Mammary epithelial cell (primary cell): ENCODE data around the gene SENP1.

Experiments used
- CTCF ChIP-seq, 2 donors: IDR thresholded peaks in 1 of 2; conservative IDR thresholded peaks in 1 of 2; 2 replicates each; pipeline ENCODE4 v1.5.1; 2011 to 2012; ENCODE audit warnings: inconsistent platforms in 2 of 2, low read length in 2 of 2, mild to moderate bottlenecking in 2 of 2, control low read depth in 1 of 2, low read depth in 1 of 2; ENCODE audit not compliant: insufficient read depth in 1 of 2; ENCODE audit errors: extremely low read depth in 1 of 2
- EZH2 ChIP-seq: IDR thresholded peaks from 2 replicates; pipeline ENCODE4 v1.6.1; 2012; ENCODE audit warnings: low read length, inconsistent platforms, borderline replicate concordance

DNA sequence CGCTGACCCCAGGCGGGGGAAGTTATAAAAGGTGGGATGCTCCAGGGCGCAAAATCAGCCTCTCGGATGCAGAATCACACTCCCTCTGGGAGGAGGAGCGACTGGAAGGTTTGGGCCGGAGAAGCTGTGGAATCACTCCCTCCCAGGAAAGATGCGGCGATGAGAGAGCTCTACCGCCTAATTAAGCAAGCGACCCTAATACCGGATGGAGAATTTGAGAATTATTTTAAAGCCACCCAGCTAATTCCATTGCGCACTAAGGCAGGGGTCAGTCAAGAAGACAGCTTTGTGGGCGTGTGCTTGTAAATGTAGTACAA, 103.5 kb downstream of the SENP1 start:
- TF ChIP-seq CTCF (conservative IDR thresholded peaks at IDR 0.05 in 1 of 2, IDR thresholded peaks at IDR 0.05 in 1 of 2; ENCODE audit: extremely low read depth in 1 of 2, insufficient read depth in 1 of 2, low read depth in 1 of 2, low read length in 2 of 2) (no peak), EZH2 (no peak)
